C4-2B (cell line): ENCODE data around the gene PNPLA4.

Experiments used
- H3K27ac ChIP-seq: fragments of 450-650 bp; 2 replicates; pipeline ENCODE4 v1.5.1; 2017
- CTCF ChIP-seq: fragments of 450-650 bp; conservative IDR thresholded peaks from 2 replicates; pipeline ENCODE4 v1.5.1; 2017; ENCODE audit warnings: mild to moderate bottlenecking
- ZFX ChIP-seq: fragments of 450-650 bp; IDR thresholded peaks from 2 replicates; pipeline ENCODE4 v1.6.1; 2017

PNPLA4 gene

GRCh38 chrX:7876957-7877356, 50.3 kb downstream of the PNPLA4 start:
- TF ChIP-seq CTCF (no peak), ZFX (no peak)
- no peak overlapping the region for H3K27ac ChIP-seq

GRCh38 chrX:7872042-7872441, 55.2 kb downstream of the PNPLA4 start:
- no peak overlapping the region for H3K27ac ChIP-seq
- TF ChIP-seq CTCF, result no peak
- TF ChIP-seq ZFX, result no peak

- H3K27ac ChIP-seq, result no peak overlapping the region
- TF ChIP-seq CTCF (no peak), ZFX (no peak)
These were observed 75.0 kb downstream of the PNPLA4 start for GRCh38 chrX:7852166-7852565.
